Liver (tissue), 3 donors: ENCODE measurements around the gene APBB1.

Source experiments
- ATF3 ChIP-seq: IDR thresholded peaks from 2 replicates; pipeline ENCODE4 v1.6.1; 2016; ENCODE audit warnings: antibody characterized with exemption
- CTCF ChIP-seq: fragments of 150-350 bp; IDR thresholded peaks from 2 replicates; pipeline ENCODE4 v1.5.1; 2017; ENCODE audit warnings: improper control_type of control experiment, low read depth, low read length; ENCODE audit not compliant: missing input control
- HNF4A ChIP-seq, 2 donors: conservative IDR thresholded peaks; 2 replicates each; pipeline ENCODE4 v1.6.1; 2016; ENCODE audit warnings: antibody characterized with exemption in 2 of 2, mild to moderate bottlenecking in 2 of 2
- SP1 ChIP-seq: IDR thresholded peaks from 2 replicates; pipeline ENCODE4 v1.6.1; 2018; ENCODE audit warnings: antibody characterized with exemption, mild to moderate bottlenecking
- TAF1 ChIP-seq: conservative IDR thresholded peaks from 2 replicates; pipeline ENCODE4 v1.6.1; 2016; ENCODE audit warnings: antibody characterized with exemption, mild to moderate bottlenecking
- YY1 ChIP-seq: IDR thresholded peaks from 2 replicates; pipeline ENCODE4 v1.6.1; 2016; ENCODE audit warnings: antibody characterized with exemption, mild to moderate bottlenecking
- ZBTB33 ChIP-seq: IDR thresholded peaks from 2 replicates; pipeline ENCODE4 v1.6.1; 2016; ENCODE audit warnings: antibody characterized with exemption
- TF ChIP-seq, protein P1 (sequence below): IDR thresholded peaks from 2 replicates; pipeline ENCODE4 v1.6.1; 2016; ENCODE audit warnings: antibody characterized with exemption
- TF ChIP-seq, protein P2 (sequence below): IDR thresholded peaks from 2 replicates; pipeline ENCODE4 v1.6.1; 2016; ENCODE audit warnings: antibody characterized with exemption, mild to moderate bottlenecking
- donor health status: healthy.
- donor health status: healthy.

- no peak for TF ChIP-seq ZBTB33
- no peak for TF ChIP-seq CTCF
- TF ChIP-seq, protein P1, sequence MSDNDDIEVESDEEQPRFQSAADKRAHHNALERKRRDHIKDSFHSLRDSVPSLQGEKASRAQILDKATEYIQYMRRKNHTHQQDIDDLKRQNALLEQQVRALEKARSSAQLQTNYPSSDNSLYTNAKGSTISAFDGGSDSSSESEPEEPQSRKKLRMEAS, result no peak
- no peak for TF ChIP-seq ATF3
- TF ChIP-seq TAF1, result no peak
- no peak for TF ChIP-seq HNF4A (conservative IDR thresholded peaks at IDR 0.05)
- no peak for TF ChIP-seq SP1
- no peak for TF ChIP-seq YY1
- TF ChIP-seq, protein P2, sequence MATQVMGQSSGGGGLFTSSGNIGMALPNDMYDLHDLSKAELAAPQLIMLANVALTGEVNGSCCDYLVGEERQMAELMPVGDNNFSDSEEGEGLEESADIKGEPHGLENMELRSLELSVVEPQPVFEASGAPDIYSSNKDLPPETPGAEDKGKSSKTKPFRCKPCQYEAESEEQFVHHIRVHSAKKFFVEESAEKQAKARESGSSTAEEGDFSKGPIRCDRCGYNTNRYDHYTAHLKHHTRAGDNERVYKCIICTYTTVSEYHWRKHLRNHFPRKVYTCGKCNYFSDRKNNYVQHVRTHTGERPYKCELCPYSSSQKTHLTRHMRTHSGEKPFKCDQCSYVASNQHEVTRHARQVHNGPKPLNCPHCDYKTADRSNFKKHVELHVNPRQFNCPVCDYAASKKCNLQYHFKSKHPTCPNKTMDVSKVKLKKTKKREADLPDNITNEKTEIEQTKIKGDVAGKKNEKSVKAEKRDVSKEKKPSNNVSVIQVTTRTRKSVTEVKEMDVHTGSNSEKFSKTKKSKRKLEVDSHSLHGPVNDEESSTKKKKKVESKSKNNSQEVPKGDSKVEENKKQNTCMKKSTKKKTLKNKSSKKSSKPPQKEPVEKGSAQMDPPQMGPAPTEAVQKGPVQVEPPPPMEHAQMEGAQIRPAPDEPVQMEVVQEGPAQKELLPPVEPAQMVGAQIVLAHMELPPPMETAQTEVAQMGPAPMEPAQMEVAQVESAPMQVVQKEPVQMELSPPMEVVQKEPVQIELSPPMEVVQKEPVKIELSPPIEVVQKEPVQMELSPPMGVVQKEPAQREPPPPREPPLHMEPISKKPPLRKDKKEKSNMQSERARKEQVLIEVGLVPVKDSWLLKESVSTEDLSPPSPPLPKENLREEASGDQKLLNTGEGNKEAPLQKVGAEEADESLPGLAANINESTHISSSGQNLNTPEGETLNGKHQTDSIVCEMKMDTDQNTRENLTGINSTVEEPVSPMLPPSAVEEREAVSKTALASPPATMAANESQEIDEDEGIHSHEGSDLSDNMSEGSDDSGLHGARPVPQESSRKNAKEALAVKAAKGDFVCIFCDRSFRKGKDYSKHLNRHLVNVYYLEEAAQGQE, result no peak
Measured at GRCh38 chr11:6401464-6401863, 17.4 kb downstream of the APBB1 start.
